Fibroblast of lung (primary cell): ENCODE results near the gene FADS6.

Source experiments
- EZH2 ChIP-seq: IDR thresholded peaks from 2 replicates; pipeline ENCODE4 v1.5.1; 2012; ENCODE audit warnings: low read length, control low read depth, mild to moderate bottlenecking; ENCODE audit errors: missing control alignments
- TF ChIP-seq, protein P1 (sequence below), 2 donors: IDR thresholded peaks in 1 of 2; conservative IDR thresholded peaks in 1 of 2; 1 replicate in 1 of 2; 2 replicates in 1 of 2; pipeline ENCODE4 v1.5.1; 2011 to 2012; ENCODE audit warnings: low read length in 2 of 2, control low read depth in 1 of 2, inconsistent platforms in 1 of 2, low read depth in 1 of 2, mild to moderate bottlenecking in 1 of 2

DNA sequence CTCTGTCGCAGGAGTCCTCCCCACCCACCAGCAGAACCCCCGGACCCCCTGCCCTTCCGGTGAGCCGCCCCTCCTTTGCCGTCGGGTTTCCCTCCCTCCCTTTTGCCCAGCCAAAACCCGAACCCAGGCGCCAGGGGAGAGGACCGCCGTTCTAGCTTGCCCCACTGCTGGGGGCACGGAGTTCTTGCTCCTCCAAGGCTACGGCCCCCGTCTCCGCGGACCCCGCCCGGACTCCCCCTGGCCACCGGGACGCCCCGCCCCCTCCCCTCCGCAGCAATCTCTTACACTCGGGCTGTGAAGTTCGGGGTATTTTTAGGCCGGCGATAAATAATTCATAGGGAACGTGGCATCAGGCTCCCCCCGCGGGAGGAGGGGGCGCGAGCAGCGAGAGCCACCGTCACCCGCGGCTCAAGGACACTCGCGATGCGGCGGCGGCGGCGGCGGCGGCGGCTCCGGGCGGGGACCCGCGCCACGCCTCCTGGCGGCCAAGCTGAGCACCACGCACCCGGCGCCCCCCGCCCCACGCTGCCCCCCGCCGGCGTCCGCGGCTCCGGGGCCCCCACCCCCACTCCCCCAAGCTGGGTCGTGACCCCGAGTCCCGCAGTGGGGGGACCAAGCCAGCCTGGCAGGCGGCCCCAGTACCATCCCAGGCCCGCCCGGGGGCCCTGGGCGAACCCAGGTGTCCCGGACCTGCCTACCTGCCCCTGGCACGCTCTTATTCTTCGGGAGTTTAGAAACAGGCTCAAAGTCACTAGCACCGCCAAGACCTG, 33.8 kb downstream of the FADS6 start, which contains the start of gene GRIN2C:
- TF ChIP-seq, protein P1, sequence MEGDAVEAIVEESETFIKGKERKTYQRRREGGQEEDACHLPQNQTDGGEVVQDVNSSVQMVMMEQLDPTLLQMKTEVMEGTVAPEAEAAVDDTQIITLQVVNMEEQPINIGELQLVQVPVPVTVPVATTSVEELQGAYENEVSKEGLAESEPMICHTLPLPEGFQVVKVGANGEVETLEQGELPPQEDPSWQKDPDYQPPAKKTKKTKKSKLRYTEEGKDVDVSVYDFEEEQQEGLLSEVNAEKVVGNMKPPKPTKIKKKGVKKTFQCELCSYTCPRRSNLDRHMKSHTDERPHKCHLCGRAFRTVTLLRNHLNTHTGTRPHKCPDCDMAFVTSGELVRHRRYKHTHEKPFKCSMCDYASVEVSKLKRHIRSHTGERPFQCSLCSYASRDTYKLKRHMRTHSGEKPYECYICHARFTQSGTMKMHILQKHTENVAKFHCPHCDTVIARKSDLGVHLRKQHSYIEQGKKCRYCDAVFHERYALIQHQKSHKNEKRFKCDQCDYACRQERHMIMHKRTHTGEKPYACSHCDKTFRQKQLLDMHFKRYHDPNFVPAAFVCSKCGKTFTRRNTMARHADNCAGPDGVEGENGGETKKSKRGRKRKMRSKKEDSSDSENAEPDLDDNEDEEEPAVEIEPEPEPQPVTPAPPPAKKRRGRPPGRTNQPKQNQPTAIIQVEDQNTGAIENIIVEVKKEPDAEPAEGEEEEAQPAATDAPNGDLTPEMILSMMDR (conservative IDR thresholded peaks at IDR 0.05 in 1 of 2, IDR thresholded peaks at IDR 0.05 in 1 of 2; ENCODE audit: low read depth in 1 of 2, low read length in 2 of 2), result no peak
- TF ChIP-seq EZH2, result no peak
